Measurements from ENCODE around the gene CXXC4.

The CXXC4 gene

DNA sequence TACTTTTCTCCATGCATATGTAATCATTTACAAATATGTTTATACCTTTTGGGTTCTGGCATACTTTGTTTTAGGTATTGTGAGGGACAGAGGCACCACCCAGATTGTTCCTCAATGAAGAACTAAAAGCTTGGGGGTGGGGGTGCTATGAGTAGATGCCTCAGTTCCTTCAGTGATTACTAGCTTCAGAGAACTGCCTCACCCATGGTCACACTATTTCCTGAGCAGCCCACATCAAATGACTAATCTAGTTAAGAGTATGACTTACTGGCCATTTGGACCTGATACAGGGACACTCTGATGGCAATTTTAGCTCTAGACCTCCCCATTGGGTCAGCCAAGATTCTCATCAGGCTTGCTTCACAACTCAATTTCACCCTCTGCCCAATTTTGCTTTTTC, 22.2 kb upstream of the CXXC4 start:
- DNase-seq (ENCODE audit: low read depth, low spot score) = no peak
- no peaks in the 10 kb centered on the region for H3K36me3 ChIP-seq (ENCODE audit: insufficient read depth, low read length)
- no peak overlapping the region for H3K4me3 ChIP-seq
- no peak overlapping the region for H3K9ac ChIP-seq (ENCODE audit: insufficient read length)
- H3K27ac ChIP-seq = no peak overlapping the region
- TF ChIP-seq EZH2 (IDR thresholded peaks at IDR 0.05) (no peak), FOXP2 (optimal IDR thresholded peaks at IDR 0.05; ENCODE audit: control extremely low read depth, extremely low read length, insufficient read depth) (no peak), POLR2AphosphoS5 (IDR thresholded peaks at IDR 0.05; ENCODE audit: borderline replicate concordance, low read depth, low read length) (no peak)
- no peaks in the 10 kb centered on the region for H3K9me3 ChIP-seq (ENCODE audit: low read depth, low read length)

DNA sequence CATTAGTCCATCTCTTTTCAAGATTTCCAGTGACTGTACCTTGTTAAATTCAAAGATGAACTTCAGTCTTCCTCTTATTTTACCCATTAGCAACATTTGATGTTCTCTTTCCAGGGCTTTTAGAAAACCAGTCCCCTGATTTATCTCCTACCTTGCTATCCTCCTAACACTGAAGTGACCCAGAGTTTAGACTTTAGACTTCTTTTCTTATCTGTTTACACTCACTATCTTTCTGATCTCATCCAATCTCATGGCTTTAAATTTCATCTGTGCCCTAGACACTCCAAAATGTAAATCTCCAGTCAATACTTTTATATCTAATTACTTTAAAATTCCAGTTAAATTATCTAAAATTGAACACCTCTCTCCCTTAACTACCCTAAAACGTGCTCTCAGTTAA, 13.5 kb upstream of the CXXC4 start:
- Histone ChIP-seq H3K36me3 (ENCODE audit: insufficient read depth, low read length) (no peaks in the 10 kb centered on the region), H3K4me3 (no peak overlapping the region), H3K27ac (no peak overlapping the region), H3K9ac (ENCODE audit: insufficient read length) (no peak overlapping the region), H3K9me3 (ENCODE audit: low read depth, low read length) (no peaks in the 10 kb centered on the region)
- TF ChIP-seq FOXP2 (optimal IDR thresholded peaks at IDR 0.05; ENCODE audit: control extremely low read depth, extremely low read length, insufficient read depth) (no peak), EZH2 (IDR thresholded peaks at IDR 0.05) (no peak), POLR2AphosphoS5 (IDR thresholded peaks at IDR 0.05; ENCODE audit: borderline replicate concordance, low read depth, low read length) (no peak)
- DNase-seq (ENCODE audit: low read depth, low spot score) = no peak

GRCh38 chr4:104507112-104507511, 12.4 kb upstream of the CXXC4 start:
- no peak for TF ChIP-seq POLR2AphosphoS5 (IDR thresholded peaks at IDR 0.05; ENCODE audit: borderline replicate concordance, low read depth, low read length)
- TF ChIP-seq EZH2 (IDR thresholded peaks at IDR 0.05) = no peak
- TF ChIP-seq FOXP2 (optimal IDR thresholded peaks at IDR 0.05; ENCODE audit: control extremely low read depth, extremely low read length, insufficient read depth) = no peak
- H3K9ac ChIP-seq (ENCODE audit: insufficient read length) = no peak overlapping the region

GRCh38 chr4:104504536-104504935, 9.8 kb upstream of the CXXC4 start:
- DNase-seq (ENCODE audit: low read depth, low spot score) = no peak
- Histone ChIP-seq H3K9me3 (ENCODE audit: low read depth, low read length) (no peaks in the 10 kb centered on the region), H3K27ac (no peak overlapping the region), H3K36me3 (ENCODE audit: insufficient read depth, low read length) (no peaks in the 10 kb centered on the region), H3K9ac (ENCODE audit: insufficient read length) (no peak overlapping the region), H3K4me3 (no peak overlapping the region)
- no peak for TF ChIP-seq POLR2AphosphoS5 (IDR thresholded peaks at IDR 0.05; ENCODE audit: borderline replicate concordance, low read depth, low read length)
- no peak for TF ChIP-seq FOXP2 (optimal IDR thresholded peaks at IDR 0.05; ENCODE audit: control extremely low read depth, extremely low read length, insufficient read depth)
- no peak for TF ChIP-seq EZH2 (IDR thresholded peaks at IDR 0.05)

More at GRCh38 chr4:104507112-104507511, 12.4 kb upstream of the CXXC4 start:
- H3K36me3 ChIP-seq (ENCODE audit: insufficient read depth, low read length) = no peaks in the 10 kb centered on the region
- no peak overlapping the region for H3K4me3 ChIP-seq
- no peak for DNase-seq (ENCODE audit: low read depth, low spot score)
- no peaks in the 10 kb centered on the region for H3K9me3 ChIP-seq (ENCODE audit: low read depth, low read length)
- H3K27ac ChIP-seq = no peak overlapping the region

DNA sequence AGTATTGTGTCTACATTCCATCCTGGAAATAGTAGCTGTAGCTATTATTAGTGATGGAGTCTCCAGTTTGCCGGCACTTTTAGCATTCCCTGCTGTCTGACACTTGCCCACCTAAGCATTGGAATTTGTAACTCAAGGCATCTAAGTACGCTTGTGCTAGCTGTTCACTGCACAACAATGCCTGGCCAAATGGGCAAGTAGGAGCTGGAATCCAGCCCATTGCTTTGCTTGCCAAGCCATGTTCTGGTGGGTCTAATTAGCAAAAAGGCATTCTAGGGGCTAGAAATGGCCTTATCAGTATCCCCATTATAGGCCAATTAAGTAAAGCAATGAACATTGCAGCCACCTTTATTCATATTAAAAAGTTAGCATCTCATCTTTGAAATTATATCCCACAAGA, 7.8 kb upstream of the CXXC4 start:
- Histone ChIP-seq H3K9me3 (ENCODE audit: low read depth, low read length) (no peaks in the 10 kb centered on the region), H3K36me3 (ENCODE audit: insufficient read depth, low read length) (no peaks in the 10 kb centered on the region), H3K4me3 (no peak overlapping the region), H3K27ac (no peak overlapping the region), H3K9ac (ENCODE audit: insufficient read length) (no peak overlapping the region)
- TF ChIP-seq EZH2 (IDR thresholded peaks at IDR 0.05) = no peak
- no peak for TF ChIP-seq FOXP2 (optimal IDR thresholded peaks at IDR 0.05; ENCODE audit: control extremely low read depth, extremely low read length, insufficient read depth)
- TF ChIP-seq POLR2AphosphoS5 (IDR thresholded peaks at IDR 0.05; ENCODE audit: borderline replicate concordance, low read depth, low read length) = no peak
- DNase-seq (ENCODE audit: low read depth, low spot score) = no peak

GRCh38 chr4:104501290-104501689, 6.6 kb upstream of the CXXC4 start:
- TF ChIP-seq EZH2 (IDR thresholded peaks at IDR 0.05) = no peak
- no peak for TF ChIP-seq FOXP2 (optimal IDR thresholded peaks at IDR 0.05; ENCODE audit: control extremely low read depth, extremely low read length, insufficient read depth)
- TF ChIP-seq POLR2AphosphoS5 (IDR thresholded peaks at IDR 0.05; ENCODE audit: borderline replicate concordance, low read depth, low read length) = no peak
- Histone ChIP-seq H3K4me3 (no peak overlapping the region), H3K9me3 (ENCODE audit: low read depth, low read length) (no peaks in the 10 kb centered on the region), H3K27ac (no peak overlapping the region), H3K36me3 (ENCODE audit: insufficient read depth, low read length) (no peaks in the 10 kb centered on the region), H3K9ac (ENCODE audit: insufficient read length) (no peak overlapping the region)
- no peak for DNase-seq (ENCODE audit: low read depth, low spot score)

DNA sequence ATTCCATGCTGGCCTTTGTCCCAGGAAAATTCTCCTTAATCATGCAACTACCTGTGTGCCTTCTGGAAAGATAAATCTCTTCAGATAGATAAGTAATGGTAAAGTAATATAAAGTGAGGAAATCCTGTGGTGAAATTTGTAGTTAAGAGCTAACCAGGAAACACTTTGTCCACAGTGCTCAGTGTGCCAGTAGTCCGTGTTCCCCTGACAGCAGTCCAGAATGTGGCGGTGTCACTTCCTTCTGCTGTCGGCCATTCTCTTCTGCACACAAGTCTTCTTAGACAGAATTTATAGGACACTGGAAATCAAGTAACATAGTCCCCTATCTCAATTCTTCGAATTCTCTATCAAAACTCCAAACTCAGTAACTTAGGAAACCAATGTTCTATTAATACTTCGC, 5.7 kb upstream of the CXXC4 start:
- H3K27ac ChIP-seq = no peak overlapping the region
- no peaks in the 10 kb centered on the region for H3K9me3 ChIP-seq (ENCODE audit: low read depth, low read length)
- no peak for DNase-seq (ENCODE audit: low read depth, low spot score)
- no peaks in the 10 kb centered on the region for H3K36me3 ChIP-seq (ENCODE audit: insufficient read depth, low read length)
- no peak overlapping the region for H3K4me3 ChIP-seq
- H3K9ac ChIP-seq (ENCODE audit: insufficient read length) = no peak overlapping the region
- no peak for TF ChIP-seq EZH2 (IDR thresholded peaks at IDR 0.05)
- no peak for TF ChIP-seq POLR2AphosphoS5 (IDR thresholded peaks at IDR 0.05; ENCODE audit: borderline replicate concordance, low read depth, low read length)
- TF ChIP-seq FOXP2 (optimal IDR thresholded peaks at IDR 0.05; ENCODE audit: control extremely low read depth, extremely low read length, insufficient read depth) = no peak

DNA sequence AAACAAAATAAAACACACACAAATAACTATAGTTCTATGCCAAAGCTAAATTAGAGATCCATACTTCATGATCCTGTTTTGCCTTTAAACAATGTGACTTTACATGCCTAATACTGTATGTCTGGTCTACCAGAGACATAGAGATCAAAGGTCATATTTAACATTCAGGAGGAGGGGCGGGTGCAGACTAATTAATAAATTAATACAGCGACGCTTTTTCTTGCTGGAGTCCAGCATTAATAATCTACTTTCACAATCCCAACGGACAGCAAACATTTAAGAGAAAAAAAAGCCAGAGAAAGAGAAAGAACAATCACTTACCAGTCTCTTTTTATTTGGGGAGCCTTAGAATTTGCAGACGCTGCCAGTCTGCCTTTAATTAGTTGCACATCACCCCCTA, 509 bp downstream of the CXXC4 start:
- TF ChIP-seq POLR2AphosphoS5 (IDR thresholded peaks at IDR 0.05; ENCODE audit: borderline replicate concordance, low read depth, low read length) = no peak
- TF ChIP-seq EZH2 (IDR thresholded peaks at IDR 0.05) = no peak
- TF ChIP-seq FOXP2 (optimal IDR thresholded peaks at IDR 0.05; ENCODE audit: control extremely low read depth, extremely low read length, insufficient read depth) = no peak
- DNase-seq (ENCODE audit: low read depth, low spot score) = no peak
- peak overlapping the region; percentile 91 for H3K27ac ChIP-seq
- H3K36me3 ChIP-seq (ENCODE audit: insufficient read depth, low read length) = no peaks in the 10 kb centered on the region
- H3K9me3 ChIP-seq (ENCODE audit: low read depth, low read length) = no peaks in the 10 kb centered on the region
- H3K9ac ChIP-seq (ENCODE audit: insufficient read length) = peak overlapping the region; percentile 74
- H3K4me3 ChIP-seq = peak overlapping the region; percentile 97

All from SK-N-MC (cell line).